ENCODE data around the gene CD5L.

The CD5L gene

DNA sequence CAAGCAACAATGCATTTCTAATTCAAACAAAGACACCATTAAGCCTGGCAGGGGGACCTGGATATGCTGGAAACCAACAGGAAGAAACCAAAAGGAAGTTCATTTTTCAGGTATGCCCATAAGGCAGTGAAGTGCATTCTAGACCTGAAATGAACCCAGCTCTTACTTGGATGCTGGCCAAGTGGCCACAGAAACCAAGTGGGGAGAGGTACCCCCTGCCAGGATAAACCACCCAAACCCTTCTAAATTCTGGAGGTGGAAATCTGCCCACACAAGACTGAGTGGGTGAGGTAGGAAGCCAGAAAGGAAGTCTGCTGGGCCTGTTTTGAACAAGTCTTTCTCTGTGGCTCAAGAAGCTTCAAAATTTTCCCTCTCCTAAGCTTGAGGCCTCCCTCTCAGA is 2.6 kb downstream of the CD5L start:
- TF ChIP-seq, protein P1, sequence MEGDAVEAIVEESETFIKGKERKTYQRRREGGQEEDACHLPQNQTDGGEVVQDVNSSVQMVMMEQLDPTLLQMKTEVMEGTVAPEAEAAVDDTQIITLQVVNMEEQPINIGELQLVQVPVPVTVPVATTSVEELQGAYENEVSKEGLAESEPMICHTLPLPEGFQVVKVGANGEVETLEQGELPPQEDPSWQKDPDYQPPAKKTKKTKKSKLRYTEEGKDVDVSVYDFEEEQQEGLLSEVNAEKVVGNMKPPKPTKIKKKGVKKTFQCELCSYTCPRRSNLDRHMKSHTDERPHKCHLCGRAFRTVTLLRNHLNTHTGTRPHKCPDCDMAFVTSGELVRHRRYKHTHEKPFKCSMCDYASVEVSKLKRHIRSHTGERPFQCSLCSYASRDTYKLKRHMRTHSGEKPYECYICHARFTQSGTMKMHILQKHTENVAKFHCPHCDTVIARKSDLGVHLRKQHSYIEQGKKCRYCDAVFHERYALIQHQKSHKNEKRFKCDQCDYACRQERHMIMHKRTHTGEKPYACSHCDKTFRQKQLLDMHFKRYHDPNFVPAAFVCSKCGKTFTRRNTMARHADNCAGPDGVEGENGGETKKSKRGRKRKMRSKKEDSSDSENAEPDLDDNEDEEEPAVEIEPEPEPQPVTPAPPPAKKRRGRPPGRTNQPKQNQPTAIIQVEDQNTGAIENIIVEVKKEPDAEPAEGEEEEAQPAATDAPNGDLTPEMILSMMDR (IDR thresholded peaks at IDR 0.05; ENCODE audit: control insufficient read depth, insufficient read depth, low read depth, low read length, missing control alignments): no peak
- H3K4me3 ChIP-seq (ENCODE audit: control insufficient read depth, low read depth, low read length): no peak overlapping the region
- DNase-seq (ENCODE audit: low read depth): no peak

GRCh38 chr1:157834430-157834829 is 7.2 kb downstream of the CD5L start:
- TF ChIP-seq, protein P1 (IDR thresholded peaks at IDR 0.05; ENCODE audit: control insufficient read depth, insufficient read depth, low read depth, low read length, missing control alignments): no peak
- no peak overlapping the region for H3K4me3 ChIP-seq (ENCODE audit: control insufficient read depth, low read depth, low read length)
- no peak for DNase-seq (ENCODE audit: low read depth)

GRCh38 chr1:157833145-157833544 is 8.5 kb downstream of the CD5L start:
- DNase-seq (ENCODE audit: low read depth): no peak
- no peak overlapping the region for H3K4me3 ChIP-seq (ENCODE audit: control insufficient read depth, low read depth, low read length)
- TF ChIP-seq, protein P1 (IDR thresholded peaks at IDR 0.05; ENCODE audit: control insufficient read depth, insufficient read depth, low read depth, low read length, missing control alignments): no peak

DNA sequence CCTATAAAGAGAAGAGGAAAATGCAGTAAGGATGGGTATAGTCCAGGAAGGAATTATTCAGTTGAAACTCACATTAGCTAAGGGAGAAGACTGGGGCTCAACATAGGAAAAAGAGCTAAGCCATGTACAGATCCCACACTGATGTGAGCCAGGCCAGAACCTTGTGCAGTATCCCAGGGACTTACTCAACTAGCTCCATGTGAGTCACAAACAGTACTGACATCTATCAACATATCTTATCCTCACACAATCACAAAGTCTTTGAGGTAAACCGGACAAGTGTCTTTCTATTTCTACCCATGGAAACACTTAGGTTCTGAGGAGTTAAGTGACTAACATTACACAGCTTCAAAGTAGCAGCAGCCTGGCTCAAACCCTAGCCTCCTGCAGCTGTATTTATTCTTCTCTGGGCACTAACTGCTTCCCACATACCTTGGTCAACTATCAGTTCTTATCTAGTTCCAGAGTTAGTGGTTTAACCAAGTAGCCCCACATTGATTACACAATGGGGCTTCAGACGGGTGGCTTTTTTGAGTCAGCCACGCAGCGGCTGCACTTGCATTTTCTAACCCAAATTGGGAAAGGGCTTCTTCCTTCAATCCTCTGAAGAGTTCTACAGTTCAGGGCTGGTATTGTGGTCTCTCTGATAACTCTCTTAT is 9.5 kb downstream of the CD5L start:
- no peak overlapping the region for H3K4me3 ChIP-seq (ENCODE audit: control insufficient read depth, low read depth, low read length)
- TF ChIP-seq, protein P1 (IDR thresholded peaks at IDR 0.05; ENCODE audit: control insufficient read depth, insufficient read depth, low read depth, low read length, missing control alignments): no peak
- no peak for DNase-seq (ENCODE audit: low read depth)

- no peak for DNase-seq (ENCODE audit: low read depth)
- no peak overlapping the region for H3K4me3 ChIP-seq (ENCODE audit: control insufficient read depth, low read depth, low read length)
- TF ChIP-seq, protein P1 (IDR thresholded peaks at IDR 0.05; ENCODE audit: control insufficient read depth, insufficient read depth, low read depth, low read length, missing control alignments): no peak
These were observed 10.7 kb downstream of the CD5L start for GRCh38 chr1:157830887-157831286.

- no peak for DNase-seq (ENCODE audit: low read depth)
- TF ChIP-seq, protein P1 (IDR thresholded peaks at IDR 0.05; ENCODE audit: control insufficient read depth, insufficient read depth, low read depth, low read length, missing control alignments): no peak
- H3K4me3 ChIP-seq (ENCODE audit: control insufficient read depth, low read depth, low read length): no peak overlapping the region
These were observed 11.9 kb downstream of the CD5L start for GRCh38 chr1:157829711-157830110.

All from AG09309 (cell line).